CD8-positive, alpha-beta memory T cell (primary cell): ENCODE data around the gene GLMN. TPM values are rescaled to one million over a fixed set of nuclear protein-coding genes. Genes with fewer than 3 reads are reported as not detected.
"Not testable (repeated sequence)": the region's sequence is repeated elsewhere in the genome, so short reads cannot be mapped to it uniquely, and the experiment has no call there.

Source experiments
- CTCF ChIA-PET: fragments of 350-600 bp; sonication (Branson Sonifier 250); formaldehyde crosslinking; loops from one replicate; lab custom pipeline; 2021; ENCODE audit warnings: antibody characterized with exemption; lab: Charles Lee
- POLR2A ChIA-PET: fragments of 350-600 bp; sonication (Branson Sonifier 250); formaldehyde crosslinking; loops from one replicate; lab custom pipeline; 2021; ENCODE audit warnings: antibody characterized with exemption; lab: Charles Lee
- DNase-seq, 5 donors: peaks; one replicate each; pipeline versions ENCODE4 v3.0.0 to v3.0.0-alpha.2; 2020 to 2022; ENCODE audit warnings: mixed read lengths in 1 of 5
- H3K27ac ChIP-seq: one replicate; pipeline ENCODE4 v1.7.0; 2013; ENCODE audit warnings: low read depth, mild to moderate bottlenecking, low read length, moderate library complexity
- H3K27me3 ChIP-seq: 2 replicates; pipeline ENCODE4 v1.7.0; 2013; ENCODE audit warnings: low read length, mild to moderate bottlenecking; ENCODE audit not compliant: insufficient read depth, poor library complexity, severe bottlenecking
- H3K36me3 ChIP-seq: 2 replicates; pipeline ENCODE4 v1.7.0; 2013; ENCODE audit warnings: mild to moderate bottlenecking, low read length, moderate library complexity; ENCODE audit not compliant: insufficient read depth
- H3K4me1 ChIP-seq: 2 replicates; pipeline ENCODE4 v1.7.0; 2013; ENCODE audit warnings: mild to moderate bottlenecking, low read length, moderate library complexity; ENCODE audit not compliant: insufficient read depth
- H3K4me3 ChIP-seq: 2 replicates; pipeline ENCODE4 v1.7.0; 2013; ENCODE audit warnings: mild to moderate bottlenecking, low read length
- H3K9me3 ChIP-seq: 2 replicates; pipeline ENCODE4 v1.7.0; 2013; ENCODE audit warnings: mild to moderate bottlenecking, low read length
- H3K27ac Mint-ChIP-seq, 8 donors: one replicate each; pipeline ENCODE4 v1.8.0; 2020 to 2021; ENCODE audit warnings: mixed read lengths in 8 of 8, mild to moderate bottlenecking in 6 of 8, inconsistent platforms in 3 of 8, moderate library complexity in 3 of 8
- H3K27me3 Mint-ChIP-seq, 2 donors: one replicate each; pipeline ENCODE4 v1.8.0; 2020 to 2021; ENCODE audit warnings: mixed read lengths in 2 of 2, mild to moderate bottlenecking in 1 of 2, moderate library complexity in 1 of 2
- H3K36me3 Mint-ChIP-seq, 3 donors: one replicate each; pipeline ENCODE4 v1.8.0; 2020 to 2021; ENCODE audit warnings: mixed read lengths in 3 of 3, inconsistent platforms in 1 of 3, mild to moderate bottlenecking in 1 of 3
- H3K4me1 Mint-ChIP-seq, 3 donors: one replicate each; pipeline ENCODE4 v1.8.0; 2020 to 2021; ENCODE audit warnings: mixed read lengths in 3 of 3, inconsistent platforms in 1 of 3, mild to moderate bottlenecking in 1 of 3
- H3K4me3 Mint-ChIP-seq, 7 donors: one replicate each; pipeline ENCODE4 v1.8.0; 2020 to 2021; ENCODE audit warnings: mixed read lengths in 7 of 7, mild to moderate bottlenecking in 6 of 7, moderate library complexity in 4 of 7, inconsistent platforms in 2 of 7
- H3K9me3 Mint-ChIP-seq, 5 donors: one replicate each; pipeline ENCODE4 v1.8.0; 2020 to 2022; ENCODE audit warnings: mixed read lengths in 5 of 5, mild to moderate bottlenecking in 3 of 5, moderate library complexity in 2 of 5, inconsistent platforms in 1 of 5
- polyA plus RNA-seq: library from polyadenylated mRNA; unstranded; fragments of 300-500 nt; fragmentation: Illumina TruSeq; gene quantifications from one replicate; pipeline ENCODE4 v1.2.3, GENCODE V29; 2021
- total RNA-seq, 2 experiments: library from RNA; stranded (reverse); gene quantifications; one replicate each; pipeline ENCODE4 v1.2.3, GENCODE V29; 2021

GLMN gene
- total and polyA plus RNA-seq, 3 experiments from 2014 or later = 11.1 to 20.1 (median 20.1) TPM

DNA sequence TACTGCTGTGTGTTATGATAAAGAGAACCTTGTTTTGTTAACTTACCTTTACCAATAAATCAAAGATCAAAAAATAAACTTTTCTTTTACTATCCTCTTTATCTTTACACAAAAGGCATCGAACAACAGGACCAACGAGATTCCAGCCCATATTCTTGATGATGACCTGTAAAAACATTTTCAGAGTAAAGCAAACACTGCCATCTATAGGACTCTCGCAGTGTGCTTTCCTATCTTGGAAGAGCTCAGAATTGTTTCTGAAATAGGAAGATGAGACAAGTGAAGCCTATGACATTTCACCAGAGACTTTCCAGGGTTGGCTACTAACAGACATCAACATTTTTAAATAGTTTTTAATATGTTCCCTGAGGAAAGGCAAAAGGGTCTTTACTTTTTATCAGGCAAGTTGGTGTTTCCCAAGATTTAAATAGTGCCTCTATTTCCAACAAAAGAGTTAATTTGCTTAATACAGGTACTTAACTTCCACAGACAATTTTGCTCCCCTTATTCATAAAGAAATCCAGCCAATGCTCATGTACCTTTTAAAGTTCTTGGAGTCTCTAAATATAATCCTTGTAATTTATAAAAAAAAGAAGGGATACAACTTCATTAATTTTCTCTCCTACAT lies 7.3 kb downstream of the GLMN start:
- no peak for DNase-seq
- no peaks in the 10 kb centered on the region for H3K4me1 ChIP-seq
- CTCF ChIA-PET = interaction anchor here (1.3 to 1.8 kb wide), 2 partner anchors 291 to 294 kb away, joined by 3 to 8 read pairs; no protein-coding TSS in a partner anchor
- peaks cover 6 to 60% (median 27%) of the 10 kb centered on the region in 3 donors for H3K36me3 Mint-ChIP-seq
- no peaks in the 10 kb centered on the region for H3K9me3 ChIP-seq
- POLR2A ChIA-PET = no interaction called here
- no peak overlapping the region for H3K4me3 Mint-ChIP-seq
- no peaks in the 10 kb centered on the region for H3K27me3 ChIP-seq
- H3K27ac ChIP-seq = no peak overlapping the region
- H3K27ac Mint-ChIP-seq = peak overlapping the region in 1 of 8 donors; percentile 9
- peaks cover 20 to 50% (median 38%) of the 10 kb centered on the region in 3 donors for H3K4me1 Mint-ChIP-seq
- no peak overlapping the region for H3K4me3 ChIP-seq
- peaks cover 11% of the 10 kb centered on the region for H3K36me3 ChIP-seq
- no peaks in the 10 kb centered on the region for H3K27me3 Mint-ChIP-seq
- no peaks in the 10 kb centered on the region for H3K9me3 Mint-ChIP-seq

GRCh38 chr1:92281411-92281810 lies 17.4 kb downstream of the GLMN start:
- H3K4me3 Mint-ChIP-seq, H3K9me3 Mint-ChIP-seq, POLR2A ChIA-PET, DNase-seq, H3K4me3 ChIP-seq, H3K9me3 ChIP-seq, CTCF ChIA-PET, H3K36me3 ChIP-seq, H3K27ac ChIP-seq, H3K27me3 ChIP-seq, H3K27me3 Mint-ChIP-seq, H3K4me1 ChIP-seq: not testable (repeated sequence)
- H3K4me1 Mint-ChIP-seq = peaks cover 26 to 40% (median 34%) of the 10 kb centered on the region in 3 donors
- H3K27ac Mint-ChIP-seq = peak overlapping the region in 1 of 8 donors; percentile 52
- H3K36me3 Mint-ChIP-seq = peaks cover 54 to 84% (median 59%) of the 10 kb centered on the region in 3 donors

- POLR2A ChIA-PET = interaction anchor here (0.7 kb wide), 1 partner anchor 242 kb away, joined by 5 read pairs; no protein-coding TSS in a partner anchor
- H3K4me1 ChIP-seq, H3K36me3 ChIP-seq, H3K27ac ChIP-seq, H3K27me3 Mint-ChIP-seq, CTCF ChIA-PET, H3K27me3 ChIP-seq, DNase-seq, H3K4me3 Mint-ChIP-seq, H3K9me3 Mint-ChIP-seq, H3K4me3 ChIP-seq, H3K9me3 ChIP-seq: not testable (repeated sequence)
- peaks cover 31 to 44% (median 34%) of the 10 kb centered on the region in 3 donors for H3K4me1 Mint-ChIP-seq
- H3K36me3 Mint-ChIP-seq = peaks cover 50 to 79% (median 58%) of the 10 kb centered on the region in 3 donors
- H3K27ac Mint-ChIP-seq = peak overlapping the region in 1 of 8 donors; percentile 36
Observed at GRCh38 chr1:92279781-92280180, 19.0 kb downstream of the GLMN start.

DNA sequence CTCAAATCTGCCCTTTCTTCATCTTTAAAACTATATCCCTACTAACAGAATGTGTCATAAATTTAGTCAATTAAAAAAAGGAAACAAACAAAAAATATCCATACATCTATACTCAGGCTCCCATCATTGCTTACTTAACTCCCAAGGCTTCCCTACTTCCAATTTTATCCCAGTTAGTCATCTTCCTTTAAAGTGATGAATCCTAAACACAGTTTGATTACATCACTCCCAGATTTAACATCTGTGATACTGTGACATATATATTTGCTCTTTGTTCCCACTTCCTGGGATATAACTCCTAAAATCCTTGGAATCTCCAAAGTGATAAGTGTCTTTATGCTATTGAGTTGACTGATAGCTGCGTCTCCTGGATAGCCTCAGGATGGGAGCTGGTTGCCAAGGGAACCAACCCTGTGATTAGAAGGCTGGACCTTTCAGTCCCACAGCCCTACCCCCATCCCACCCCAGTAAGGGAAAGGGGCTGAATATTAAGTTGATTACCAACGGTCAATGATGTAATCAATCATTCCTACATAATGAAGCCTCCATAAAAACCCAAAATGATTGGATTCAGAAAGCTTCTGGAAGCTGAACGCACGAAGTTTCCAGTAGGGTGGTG lies 21.6 kb downstream of the GLMN start:
- POLR2A ChIA-PET = interaction anchor here (0.5 kb wide), 1 partner anchor 21 kb away, joined by 3 read pairs; no protein-coding TSS in a partner anchor
- H3K27me3 Mint-ChIP-seq = peaks cover 0 to 1% of the 10 kb centered on the region in 2 donors
- peaks cover 27 to 73% (median 54%) of the 10 kb centered on the region in 3 donors for H3K36me3 Mint-ChIP-seq
- no peak overlapping the region for H3K4me3 Mint-ChIP-seq
- CTCF ChIA-PET = no interaction called here
- peaks cover 9 to 33% (median 15%) of the 10 kb centered on the region in 3 donors for H3K4me1 Mint-ChIP-seq
- Histone ChIP-seq H3K27me3 (no peaks in the 10 kb centered on the region), H3K4me1 (no peaks in the 10 kb centered on the region), H3K36me3 (peaks cover 14% of the 10 kb centered on the region), H3K4me3 (no peak overlapping the region), H3K27ac (no peak overlapping the region), H3K9me3 (no peaks in the 10 kb centered on the region)
- peak overlapping the region in 1 of 8 donors; percentile 48 for H3K27ac Mint-ChIP-seq
- no peaks in the 10 kb centered on the region for H3K9me3 Mint-ChIP-seq
- no peak for DNase-seq

GRCh38 chr1:92276082-92276481 lies 22.7 kb downstream of the GLMN start:
- ChIA-PET POLR2A (no interaction called here), CTCF (no interaction called here)
- H3K4me3 ChIP-seq = no peak overlapping the region
- H3K4me1 ChIP-seq = no peaks in the 10 kb centered on the region
- H3K36me3 Mint-ChIP-seq = peaks cover 18 to 71% (median 47%) of the 10 kb centered on the region in 3 donors
- peaks cover 24% of the 10 kb centered on the region for H3K36me3 ChIP-seq
- peaks cover 0 to 24% (median 9%) of the 10 kb centered on the region in 3 donors for H3K4me1 Mint-ChIP-seq
- no peak overlapping the region for H3K27ac Mint-ChIP-seq
- no peaks in the 10 kb centered on the region for H3K9me3 ChIP-seq
- H3K27me3 Mint-ChIP-seq = peaks cover 0 to 1% of the 10 kb centered on the region in 2 donors
- no peak overlapping the region for H3K4me3 Mint-ChIP-seq
- no peaks in the 10 kb centered on the region for H3K9me3 Mint-ChIP-seq
- H3K27me3 ChIP-seq = no peaks in the 10 kb centered on the region
- no peak for DNase-seq
- H3K27ac ChIP-seq = no peak overlapping the region

- peaks cover 0 to 1% of the 10 kb centered on the region in 2 donors for H3K27me3 Mint-ChIP-seq
- H3K36me3 Mint-ChIP-seq = peaks cover 7 to 66% (median 40%) of the 10 kb centered on the region in 3 donors
- H3K27ac ChIP-seq = no peak overlapping the region
- peak overlapping the region in 5 of 8 donors; percentile 0 to 72 (median 56) for H3K27ac Mint-ChIP-seq
- no peaks in the 10 kb centered on the region for H3K9me3 ChIP-seq
- no peak overlapping the region for H3K4me3 ChIP-seq
- no peaks in the 10 kb centered on the region for H3K27me3 ChIP-seq
- CTCF ChIA-PET = no interaction called here
- H3K4me1 ChIP-seq = no peaks in the 10 kb centered on the region
- H3K4me1 Mint-ChIP-seq = peaks cover 0 to 17% (median 7%) of the 10 kb centered on the region in 3 donors
- peaks cover 28% of the 10 kb centered on the region for H3K36me3 ChIP-seq
- no peak overlapping the region for H3K4me3 Mint-ChIP-seq
- no peak for DNase-seq
- no peaks in the 10 kb centered on the region for H3K9me3 Mint-ChIP-seq
- POLR2A ChIA-PET = no interaction called here
Observed at GRCh38 chr1:92274939-92275338, 23.8 kb downstream of the GLMN start.

DNA sequence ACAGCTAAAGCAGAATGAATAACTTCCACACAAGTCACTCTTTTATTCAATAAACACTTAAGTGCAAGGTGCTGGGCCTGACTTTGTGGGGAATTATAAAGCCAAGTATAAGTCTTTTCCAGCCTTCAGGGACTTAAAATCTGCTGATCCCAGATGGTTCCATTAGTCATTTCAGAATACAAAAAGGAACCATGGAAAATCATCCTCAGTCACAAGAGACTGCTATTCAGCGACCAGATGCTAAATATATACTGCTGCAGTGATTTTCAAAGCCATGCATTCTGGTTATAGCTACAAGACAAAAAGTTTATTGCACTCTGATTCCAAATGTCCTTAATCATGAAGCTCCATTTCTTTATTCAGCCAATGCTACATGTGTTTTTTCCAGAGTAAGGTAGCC lies 25.7 kb downstream of the GLMN start:
- ChIA-PET POLR2A (no interaction called here), CTCF (interaction anchor here (1.1 kb wide), 1 partner anchor 10 kb away, joined by 3 read pairs; no protein-coding TSS in a partner anchor)
- Histone ChIP-seq H3K27ac (no peak overlapping the region), H3K4me1 (no peaks in the 10 kb centered on the region), H3K9me3 (no peaks in the 10 kb centered on the region), H3K4me3 (no peak overlapping the region), H3K27me3 (no peaks in the 10 kb centered on the region), H3K36me3 (peaks cover 24% of the 10 kb centered on the region)
- H3K9me3 Mint-ChIP-seq = no peaks in the 10 kb centered on the region
- DNase-seq = no peak
- H3K36me3 Mint-ChIP-seq = peaks cover 4 to 67% (median 33%) of the 10 kb centered on the region in 3 donors
- H3K27me3 Mint-ChIP-seq = peaks cover 0 to 1% of the 10 kb centered on the region in 2 donors
- H3K4me1 Mint-ChIP-seq = peaks cover 0 to 17% (median 8%) of the 10 kb centered on the region in 3 donors
- H3K4me3 Mint-ChIP-seq = no peak overlapping the region
- no peak overlapping the region for H3K27ac Mint-ChIP-seq

GRCh38 chr1:92262516-92262915 lies 36.3 kb downstream of the GLMN start:
- Mint-ChIP-seq H3K27ac (no peak overlapping the region), H3K4me1 (peaks cover 0 to 5% (median 0%) of the 10 kb centered on the region in 3 donors), H3K4me3 (no peak overlapping the region), H3K36me3 (peaks cover 21 to 80% (median 29%) of the 10 kb centered on the region in 3 donors), H3K27me3 (no peaks in the 10 kb centered on the region), H3K9me3 (no peaks in the 10 kb centered on the region)
- H3K4me3 ChIP-seq = no peak overlapping the region
- ChIA-PET POLR2A (no interaction called here), CTCF (interaction anchor here (1.2 kb wide), 1 partner anchor 11 kb away, joined by 3 read pairs; no protein-coding TSS in a partner anchor)
- DNase-seq = no peak
- no peaks in the 10 kb centered on the region for H3K4me1 ChIP-seq
- no peak overlapping the region for H3K27ac ChIP-seq
- no peaks in the 10 kb centered on the region for H3K9me3 ChIP-seq
- no peaks in the 10 kb centered on the region for H3K36me3 ChIP-seq
- H3K27me3 ChIP-seq = no peaks in the 10 kb centered on the region
